Stimulated activated CD4-positive, alpha-beta T cell treated with anti-CD3 and anti-CD28 coated beads, Interleukin-1b, Interleukin-23, amount 100 ng/mL, for 24 hours (primary cell): ENCODE measurements around the gene EDEM3.
"Not testable (repeated sequence)": the region's sequence is repeated elsewhere in the genome, so short reads cannot be mapped to it uniquely, and the experiment has no call there.

ENCODE experiments used
- DNase-seq, 4 experiments: peaks; one replicate each; pipeline ENCODE4 v3.0.0-alpha.2; 2020; ENCODE audit warnings: low read depth in 4 of 4, low spot score in 1 of 4

EDEM3 gene

GRCh38 chr1:184754476-184755225 is at the start of gene EDEM3:
EDEM3 (minus strand) TSS chr1:184754858; CDS start chr1:184754646, 212 bp downstream.
- DNase-seq, result peak; percentile 85 to 95 (median 92)

- no peak for DNase-seq
Measured at GRCh38 chr1:184804220-184804619, 49.6 kb upstream of the EDEM3 start.

GRCh38 chr1:184803180-184803492 is 48.5 kb upstream of the EDEM3 start:
- no peak for DNase-seq

GRCh38 chr1:184802354-184803179 is 47.9 kb upstream of the EDEM3 start:
- no peak for DNase-seq

- DNase-seq, result no peak
Measured at GRCh38 chr1:184801503-184801902, 46.8 kb upstream of the EDEM3 start.

GRCh38 chr1:184800876-184801275 is 46.2 kb upstream of the EDEM3 start:
- DNase-seq, result no peak

GRCh38 chr1:184793967-184794366 is 39.3 kb upstream of the EDEM3 start:
- no peak for DNase-seq

- no peak for DNase-seq
Measured at GRCh38 chr1:184792450-184792969, 37.9 kb upstream of the EDEM3 start.

- DNase-seq, result no peak
Measured at GRCh38 chr1:184791550-184791900, 36.9 kb upstream of the EDEM3 start.

- DNase-seq, result no peak
Measured at GRCh38 chr1:184790642-184791549, 36.2 kb upstream of the EDEM3 start.

GRCh38 chr1:184789884-184790283 is 35.2 kb upstream of the EDEM3 start:
- DNase-seq, result no peak

- DNase-seq, result no peak
Measured at GRCh38 chr1:184788970-184789369, 34.3 kb upstream of the EDEM3 start.

GRCh38 chr1:184785529-184785928 is 30.9 kb upstream of the EDEM3 start:
- no peak for DNase-seq

- DNase-seq, result not testable (repeated sequence)
Measured at GRCh38 chr1:184783723-184784122, 29.1 kb upstream of the EDEM3 start.

GRCh38 chr1:184781941-184782340 is 27.3 kb upstream of the EDEM3 start:
- no peak for DNase-seq

GRCh38 chr1:184775885-184776284 is 21.2 kb upstream of the EDEM3 start:
- DNase-seq, result no peak

GRCh38 chr1:184775329-184775728 is 20.7 kb upstream of the EDEM3 start:
- no peak for DNase-seq

- no peak for DNase-seq
Measured at GRCh38 chr1:184773762-184774320, 19.2 kb upstream of the EDEM3 start.

- DNase-seq, result no peak
Measured at GRCh38 chr1:184771190-184771691, 16.6 kb upstream of the EDEM3 start.

- no peak for DNase-seq
Measured at GRCh38 chr1:184770181-184770979, 15.7 kb upstream of the EDEM3 start.
